ENCODE measurements around the gene PTPRU. TPM values are rescaled to one million over a fixed set of nuclear protein-coding genes. Genes with fewer than 3 reads are reported as not detected.

PTPRU gene
- total and polyA plus RNA-seq, 2 of the 8 experiments (the other 6 are each of a cell fraction or from before 2014, with no cell fraction given) = 33.8 to 41.8 TPM

DNA sequence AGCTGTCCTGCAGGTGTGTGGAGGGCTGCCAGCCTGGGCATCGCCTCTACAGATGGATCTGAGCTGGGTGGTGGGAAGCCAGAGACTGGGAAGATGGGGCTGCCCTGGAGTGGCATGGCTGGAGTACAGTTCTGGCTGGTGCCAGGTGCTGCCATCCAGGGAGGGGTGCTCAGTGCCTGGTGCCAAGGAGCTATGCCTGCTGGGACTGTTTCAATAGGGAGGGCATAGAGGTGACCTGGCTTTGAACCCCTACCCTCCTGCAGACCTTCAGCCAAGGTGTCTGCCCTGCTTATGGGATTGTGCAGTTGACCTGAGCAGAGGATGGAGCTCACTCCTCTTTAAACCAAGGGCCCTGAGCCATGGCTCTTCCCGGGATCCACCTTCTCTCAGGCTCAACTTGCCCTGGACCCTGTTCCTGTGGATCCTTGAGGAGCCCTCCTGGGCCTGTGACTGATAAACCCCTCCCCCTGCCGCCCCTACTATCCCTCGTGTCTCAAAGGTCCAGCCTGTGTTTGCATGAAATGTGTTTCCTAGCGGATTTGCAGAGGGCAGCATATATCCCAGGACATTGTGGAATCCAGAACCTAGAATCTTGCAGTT lies 48.7 kb downstream of the PTPRU start:
- no peaks in the 10 kb centered on the region for H3K27me3 ChIP-seq (replicated peaks in 1 of 4; ENCODE audit: control insufficient read depth in 3 of 4, extremely low read depth in 1 of 4, insufficient read depth in 3 of 4, low read length in 3 of 4)
- H4K5ac ChIP-seq (ENCODE audit: insufficient read length, low read depth, low read length) = no peak overlapping the region
- H3K27ac ChIP-seq (ENCODE audit: low read depth, low read length) = no peak overlapping the region
- no peaks in the 10 kb centered on the region for H4K20me1 ChIP-seq (replicated peaks in 1 of 2; ENCODE audit: control insufficient read depth in 1 of 2, insufficient read depth in 2 of 2, low read length in 2 of 2)
- no peak overlapping the region for H2BK15ac ChIP-seq (ENCODE audit: low read length)
- H3K4me1 ChIP-seq (replicated peaks in 1 of 4; ENCODE audit: control insufficient read depth in 3 of 4, insufficient read depth in 4 of 4, low read length in 3 of 4) = peaks cover 0 to 16% (median 12%) of the 10 kb centered on the region in 4 experiments; a peak in 6 of 7 replicates
- no peak overlapping the region for H4K8ac ChIP-seq (ENCODE audit: extremely low read depth, insufficient read depth, low read length)
- no peak for FAIRE-seq
- H3K18ac ChIP-seq (ENCODE audit: extremely low read depth, low read length) = no peak overlapping the region
- POLR2A ChIA-PET (ENCODE audit: partially characterized antibody) = interaction anchor here (0.6 to 0.7 kb wide), 3 partner anchors 26 to 263 kb away, joined by 3 read pairs; no protein-coding TSS in a partner anchor
- no peak overlapping the region for H2AFZ ChIP-seq (ENCODE audit: low read length)
- peaks cover 4% of the 10 kb centered on the region for H3K23me2 ChIP-seq (ENCODE audit: low read depth, low read length)
- no peak overlapping the region for H2BK12ac ChIP-seq (ENCODE audit: low read depth, low read length)
- H2BK120ac ChIP-seq (replicated peaks; ENCODE audit: low read depth, low read length) = no peak overlapping the region
- H3K36me3 ChIP-seq (ENCODE audit: control insufficient read depth in 2 of 4, insufficient read depth in 4 of 4, low read length in 3 of 4) = no peaks in the 10 kb centered on the region; a peak in 1 of 8 replicates
- no peak overlapping the region for H2BK20ac ChIP-seq (ENCODE audit: low read length)
- no peak overlapping the region for H3K14ac ChIP-seq (ENCODE audit: insufficient read length)
- no peak overlapping the region for H4K91ac ChIP-seq (replicated peaks; ENCODE audit: insufficient read length, low read length)
- 85% methylated on average over 5 of the region's 5 CpGs; no CpG with 5 or more reads in 1 of the 2 experiments for WGBS, 2 experiments (ENCODE audit: extremely low coverage in 1 of 2, insufficient coverage in 1 of 2, insufficient read length in 1 of 2, insufficient replicate concordance in 2 of 2, low coverage in 1 of 2, low lambda C conversion rate in 2 of 2, missing lambda C conversion rate in 1 of 2)
- H3K79me1 ChIP-seq (ENCODE audit: low read depth, low read length) = peaks cover 4% of the 10 kb centered on the region; the same call in 1 of the 2 replicates
- H2BK5ac ChIP-seq (ENCODE audit: low read depth, low read length) = no peak overlapping the region
- CTCF ChIA-PET (ENCODE audit: partially characterized antibody) = interaction anchor here (0.6 to 1.5 kb wide), 10 partner anchors 13 to 1994 kb away, joined by 3 to 4 read pairs (median 3); no protein-coding TSS in a partner anchor
- no peak for DNase-seq (ENCODE audit: low read depth in 1 of 2, low spot score in 2 of 2)
- H3K23ac ChIP-seq (ENCODE audit: insufficient read length) = no peak overlapping the region
- no peak overlapping the region for H3K56ac ChIP-seq (replicated peaks; ENCODE audit: insufficient read length, low read depth, low read length)
- no peaks in the 10 kb centered on the region for H3K9me3 ChIP-seq (ENCODE audit: insufficient read depth in 2 of 2, low read depth in 1 of 2, low read length in 1 of 2)
- H3K9ac ChIP-seq (replicated peaks in 1 of 4; ENCODE audit: extremely low read depth in 1 of 4, low read depth in 3 of 4, low read length in 3 of 4) = no peak overlapping the region
- H2AK5ac ChIP-seq (ENCODE audit: low read depth, low read length) = no peak overlapping the region
- no peak overlapping the region for H3K4ac ChIP-seq (replicated peaks; ENCODE audit: insufficient read length, low read depth, low read length)
- H3K4me3 ChIP-seq (ENCODE audit: extremely low read depth in 1 of 4, insufficient read depth in 2 of 4, low read depth in 3 of 4, low read length in 4 of 4) = no peak overlapping the region
- no peaks in the 10 kb centered on the region for H3K79me2 ChIP-seq (ENCODE audit: control insufficient read depth in 1 of 2, insufficient read depth in 2 of 2, low read length in 2 of 2)
- no peak overlapping the region; a peak in 1 of 4 replicates for H3K4me2 ChIP-seq (ENCODE audit: insufficient read depth in 1 of 2, low read depth in 2 of 2, low read length in 2 of 2)
- TF ChIP-seq ATF3 (IDR thresholded peaks at IDR 0.05; ENCODE audit: insufficient read depth, low read depth, low read length) (no peak), NANOG (IDR thresholded peaks at IDR 0.05; ENCODE audit: insufficient read depth, low read depth, low read length, poor library complexity, severe bottlenecking) (no peak), BRCA1 (IDR thresholded peaks at IDR 0.05; ENCODE audit: low read depth, low read length) (no peak), SP1 (IDR thresholded peaks at IDR 0.05; ENCODE audit: low read depth, low read length) (no peak)

Data from H1 (cell line).